B cell (primary cell): ENCODE results near the gene DLG3. TPM values are rescaled to one million over a fixed set of nuclear protein-coding genes. Genes with fewer than 3 reads are reported as not detected.

Source experiments
- ATAC-seq: fragments of 200-7000 bp; cut with Tn5 transposase; one replicate; pipeline ENCODE4 v1.10.0; 2021; ENCODE audit warnings: low read depth, mild to moderate bottlenecking, moderate number of reproducible peaks, moderate library complexity
- CTCF ChIA-PET: fragments of 350-600 bp; sonication (Branson Sonifier 250); formaldehyde crosslinking; loops from one replicate; lab custom pipeline; 2021; ENCODE audit warnings: antibody characterized with exemption, inconsistent platforms; lab: Charles Lee
- POLR2A ChIA-PET: fragments of 350-600 bp; sonication (Branson Sonifier 250); formaldehyde crosslinking; loops from one replicate; lab custom pipeline; 2021; ENCODE audit warnings: antibody characterized with exemption; lab: Charles Lee
- DNase-seq: peaks from one replicate; pipeline ENCODE4 v3.0.0; 2013
- H2AFZ ChIP-seq: 2 replicates; pipeline ENCODE4 v1.6.1; 2012; ENCODE audit warnings: mild to moderate bottlenecking, low read depth, low read length; ENCODE audit not compliant: insufficient read depth, poor library complexity, severe bottlenecking
- H3K27ac ChIP-seq, 2 donors: 1 replicate in 1 of 2; 2 replicates in 1 of 2; pipeline ENCODE4 v1.5.1; 2012 to 2013; ENCODE audit warnings: low read length in 2 of 2, mild to moderate bottlenecking in 2 of 2, moderate library complexity in 1 of 2
- H3K27me3 ChIP-seq, 4 experiments: fragments of 200-600 bp in 1 of 4; sonication (generic) in 1 of 4; replicated peaks in 1 of 4; 1 replicate in 2 of 4; 2 replicates in 2 of 4; pipeline versions ENCODE4 v1.6.1 to v1.7.0; 2013 to 2016; ENCODE audit warnings: low read length in 3 of 4, mild to moderate bottlenecking in 2 of 4, mixed read lengths in 1 of 4, moderate library complexity in 1 of 4; ENCODE audit not compliant: insufficient read depth in 4 of 4, control insufficient read depth in 3 of 4; ENCODE audit errors: control extremely low read depth in 1 of 4
- H3K36me3 ChIP-seq, 2 experiments: replicated peaks in 1 of 2; 1 replicate in 1 of 2; 2 replicates in 1 of 2; pipeline versions ENCODE4 v1.6.1 to v1.7.1; 2013; ENCODE audit warnings: low read length in 1 of 2; ENCODE audit not compliant: insufficient read depth in 2 of 2, control insufficient read depth in 1 of 2; ENCODE audit errors: control extremely low read depth in 1 of 2, extremely low read depth in 1 of 2
- H3K4me1 ChIP-seq, 2 donors: fragments of 200-600 bp in 1 of 2; sonication (generic) in 1 of 2; 1 replicate in 1 of 2; 2 replicates in 1 of 2; pipeline versions ENCODE4 v1.5.1 to v1.6.1; 2013 to 2017; ENCODE audit warnings: low read length in 2 of 2; ENCODE audit not compliant: control insufficient read depth in 2 of 2, insufficient read depth in 2 of 2
- H3K4me2 ChIP-seq: replicated peaks from 2 replicates; pipeline ENCODE3; 2012; ENCODE audit warnings: mild to moderate bottlenecking, low read depth, low read length; ENCODE audit not compliant: poor library complexity, severe bottlenecking
- H3K4me3 ChIP-seq, 5 experiments: fragments of 200-600 bp in 1 of 5; sonication (generic) in 1 of 5; 1 replicate in 3 of 5; 2 replicates in 2 of 5; pipeline versions ENCODE4 v1.5.1 to v1.7.0; 2011 to 2016; ENCODE audit warnings: low read length in 4 of 5, mild to moderate bottlenecking in 4 of 5, low read depth in 2 of 5, control low read depth in 1 of 5, moderate library complexity in 1 of 5; ENCODE audit not compliant: insufficient read depth in 1 of 5; ENCODE audit errors: control extremely low read depth in 1 of 5, extremely low read depth in 1 of 5
- H3K79me2 ChIP-seq: fragments of 200-600 bp; sonication (generic); one replicate; pipeline ENCODE4 v1.6.0; 2016; ENCODE audit warnings: low read length; ENCODE audit not compliant: control insufficient read depth, insufficient read depth
- H3K9ac ChIP-seq: fragments of 200-600 bp; sonication (generic); 2 replicates; pipeline ENCODE4 v1.6.1; 2017; ENCODE audit warnings: mild to moderate bottlenecking, low read length, moderate library complexity
- H3K9me3 ChIP-seq, 3 donors: one replicate each; pipeline versions ENCODE4 v1.6.1 to v1.7.1; 2013; ENCODE audit warnings: low read length in 2 of 3; ENCODE audit not compliant: control insufficient read depth in 2 of 3, insufficient read depth in 1 of 3; ENCODE audit errors: control extremely low read depth in 1 of 3
- H4K20me1 ChIP-seq: 2 replicates; pipeline ENCODE4 v1.6.0; 2012; ENCODE audit warnings: mild to moderate bottlenecking, low read length; ENCODE audit not compliant: insufficient read depth, control insufficient read depth, poor library complexity, severe bottlenecking
- H3K27ac Mint-ChIP-seq: one replicate; pipeline ENCODE4 v1.8.0; 2021; ENCODE audit warnings: mixed read lengths
- H3K27me3 Mint-ChIP-seq: one replicate; pipeline ENCODE4 v1.8.0; 2021; ENCODE audit warnings: mixed read lengths
- H3K4me1 Mint-ChIP-seq: one replicate; pipeline ENCODE4 v1.8.0; 2021; ENCODE audit warnings: mixed read lengths
- H3K4me3 Mint-ChIP-seq: one replicate; pipeline ENCODE4 v1.8.0; 2021; ENCODE audit warnings: mixed read lengths
- H3K9me3 Mint-ChIP-seq: one replicate; pipeline ENCODE4 v1.8.0; 2022; ENCODE audit warnings: mixed read lengths; ENCODE audit not compliant: insufficient read depth
- EZH2 ChIP-seq: IDR thresholded peaks from 2 replicates; pipeline ENCODE4 v1.6.1; 2012; ENCODE audit warnings: borderline replicate concordance, low read depth, mild to moderate bottlenecking, moderate library complexity, low read length; ENCODE audit not compliant: insufficient read depth, poor library complexity, severe bottlenecking
- WGBS: methylation state at CpG from one replicate; pipeline ENCODE4 v1.1.5; 2013; ENCODE audit warnings: missing lambda C conversion rate; ENCODE audit not compliant: insufficient coverage; 5-methylcytosine and 5-hydroxymethylcytosine counted together
- intact Hi-C: fragments of 100-400 bp; cut with micrococcal nuclease; formaldehyde crosslinking; loops from one replicate; pipeline ENCODE4 v1.10.0; 2022
- polyA plus RNA-seq: library from polyadenylated mRNA; depleted of rRNA; stranded (reverse); fragments of >200 nt; gene quantifications from 2 replicates; pipeline ENCODE4 v1.2.3, GENCODE V29; 2012
- total RNA-seq, 2 donors: library from RNA; stranded (reverse); fragments of 120-200 nt in 1 of 2; gene quantifications; 1 replicate in 1 of 2; 2 replicates in 1 of 2; pipeline versions ENCODE4 v1.2.3 to v1.2.4, GENCODE V29; 2013 to 2022
- TF ChIP-seq, protein P1 (sequence below): fragments of 200-600 bp; IDR thresholded peaks from one replicate; pipeline ENCODE4 v1.8.0; 2022; ENCODE audit warnings: antibody characterized with exemption, mild to moderate bottlenecking

Gene DLG3
- total and polyA plus RNA-seq, 2 donors (not counting 1 experiment from before 2014, with no cell fraction given): 1.5 to 6.9 TPM

DNA sequence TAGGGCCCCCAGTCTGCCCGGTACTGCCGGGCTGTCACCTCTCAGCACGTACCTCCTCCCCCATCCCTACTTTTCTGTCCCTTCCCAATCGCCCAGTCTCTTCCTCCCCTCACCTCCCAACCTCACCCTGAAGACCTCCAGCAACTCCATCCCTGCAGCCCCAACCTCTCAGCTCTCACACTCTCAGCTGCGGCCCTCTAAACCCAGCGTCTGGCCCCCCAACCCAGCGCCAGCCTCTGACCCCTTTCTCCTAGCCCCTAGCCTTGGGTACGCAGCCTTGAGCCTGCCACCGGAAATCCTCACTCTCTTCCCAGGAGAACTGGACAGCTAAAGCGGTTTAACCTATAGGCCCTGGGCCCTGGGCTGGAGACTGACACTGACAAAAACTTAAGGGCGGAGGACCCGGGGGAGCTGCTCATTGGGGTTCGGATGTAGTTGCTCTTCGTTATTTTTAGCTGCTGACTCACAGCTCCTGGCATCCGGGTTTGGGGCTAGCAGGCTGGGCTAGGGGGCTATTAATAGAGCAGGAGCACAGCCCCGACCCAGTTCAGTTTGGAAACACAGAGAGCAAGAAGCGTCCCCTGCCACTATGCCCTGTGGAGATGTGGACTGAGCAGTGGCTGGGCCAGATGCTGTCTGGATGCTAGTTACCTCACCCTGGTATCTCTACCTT, 9.6 kb upstream of the DLG3 start:
- Mint-ChIP-seq H3K4me1 (peaks cover 19% of the 10 kb centered on the region), H3K9me3 (no peaks in the 10 kb centered on the region), H3K27me3 (peaks cover 16% of the 10 kb centered on the region), H3K4me3 (peak overlapping the region; percentile 92), H3K27ac (peak overlapping the region; percentile 53)
- Histone ChIP-seq H3K9me3 (no peaks in the 10 kb centered on the region), H3K4me2 (peak overlapping the region; percentile 87), H3K79me2 (no peaks in the 10 kb centered on the region), H3K4me1 (peaks cover 9 to 17% of the 10 kb centered on the region in 2 donors), H3K4me3 (peak overlapping the region in 4 of 5 experiments; percentile 56 to 82 (median 73)), H3K27me3 (no peaks in the 10 kb centered on the region), H3K27ac (no peak overlapping the region), H2AFZ (peak overlapping the region; percentile 81), H3K36me3 (no peaks in the 10 kb centered on the region), H4K20me1 (no peaks in the 10 kb centered on the region), H3K9ac (peak overlapping the region; percentile 77)
- ChIA-PET POLR2A (interaction anchor here (0.6 to 1.4 kb wide), 3 partner anchors 16 to 490 kb away, joined by 3 to 7 read pairs (median 3); no protein-coding TSS in a partner anchor), CTCF (interaction anchor here (1.0 to 3.7 kb wide), 5 partner anchors 10 to 301 kb away, joined by 3 to 14 read pairs (median 5); partner anchors contain the start of genes DLG3, GDPD2 and IGBP1)
- TF ChIP-seq, protein P1, sequence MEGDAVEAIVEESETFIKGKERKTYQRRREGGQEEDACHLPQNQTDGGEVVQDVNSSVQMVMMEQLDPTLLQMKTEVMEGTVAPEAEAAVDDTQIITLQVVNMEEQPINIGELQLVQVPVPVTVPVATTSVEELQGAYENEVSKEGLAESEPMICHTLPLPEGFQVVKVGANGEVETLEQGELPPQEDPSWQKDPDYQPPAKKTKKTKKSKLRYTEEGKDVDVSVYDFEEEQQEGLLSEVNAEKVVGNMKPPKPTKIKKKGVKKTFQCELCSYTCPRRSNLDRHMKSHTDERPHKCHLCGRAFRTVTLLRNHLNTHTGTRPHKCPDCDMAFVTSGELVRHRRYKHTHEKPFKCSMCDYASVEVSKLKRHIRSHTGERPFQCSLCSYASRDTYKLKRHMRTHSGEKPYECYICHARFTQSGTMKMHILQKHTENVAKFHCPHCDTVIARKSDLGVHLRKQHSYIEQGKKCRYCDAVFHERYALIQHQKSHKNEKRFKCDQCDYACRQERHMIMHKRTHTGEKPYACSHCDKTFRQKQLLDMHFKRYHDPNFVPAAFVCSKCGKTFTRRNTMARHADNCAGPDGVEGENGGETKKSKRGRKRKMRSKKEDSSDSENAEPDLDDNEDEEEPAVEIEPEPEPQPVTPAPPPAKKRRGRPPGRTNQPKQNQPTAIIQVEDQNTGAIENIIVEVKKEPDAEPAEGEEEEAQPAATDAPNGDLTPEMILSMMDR: no peak
- TF ChIP-seq EZH2: no peak
- ATAC-seq (no peak), DNase-seq (peak; percentile 35)
- intact Hi-C loops: loop anchor here (1.0 kb wide), 3 partner anchors 19 to 302 kb away; partner anchors contain the start of genes IGBP1 and PDZD11
- WGBS: 8% methylated on average over 13 of the region's 17 CpGs

DNA sequence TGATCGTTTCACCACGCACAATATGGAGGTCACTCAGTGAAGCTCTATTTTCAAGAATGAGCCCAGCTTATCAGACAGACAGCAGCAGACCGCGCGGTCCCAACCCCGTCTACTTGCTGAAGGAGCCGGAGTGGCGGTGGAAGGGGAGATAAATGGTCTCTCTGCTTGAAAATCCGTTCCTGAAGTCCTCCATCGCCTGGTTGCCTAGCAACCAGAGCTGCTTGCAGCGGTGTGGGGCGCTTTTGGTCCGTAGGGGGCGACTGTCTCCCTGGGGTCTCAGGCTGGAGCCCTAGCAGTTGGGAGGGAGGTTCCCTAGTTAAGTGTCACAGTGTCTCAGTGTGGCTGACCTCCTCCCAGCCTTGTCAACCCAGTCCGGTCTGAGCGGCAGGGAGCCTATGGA, 8.3 kb upstream of the DLG3 start:
- H3K36me3 ChIP-seq: no peaks in the 10 kb centered on the region
- no peak overlapping the region for H3K9ac ChIP-seq
- H3K9me3 Mint-ChIP-seq: no peaks in the 10 kb centered on the region
- H3K27ac ChIP-seq: no peak overlapping the region
- no peaks in the 10 kb centered on the region for H3K79me2 ChIP-seq
- ATAC-seq (no peak), DNase-seq (peak; percentile 38)
- H3K27me3 ChIP-seq: no peaks in the 10 kb centered on the region
- H3K27me3 Mint-ChIP-seq: peaks cover 19% of the 10 kb centered on the region
- peaks cover 9 to 17% of the 10 kb centered on the region in 2 donors for H3K4me1 ChIP-seq
- intact Hi-C loops: no loop called here
- TF ChIP-seq, protein P1: no peak
- no peak for TF ChIP-seq EZH2
- 46% methylated on average over 11 of the region's 16 CpGs for WGBS
- H3K4me2 ChIP-seq: no peak overlapping the region
- no peaks in the 10 kb centered on the region for H3K9me3 ChIP-seq
- ChIA-PET POLR2A (interaction anchor here (0.6 kb wide), 1 partner anchor 790 kb away, joined by 5 read pairs; no protein-coding TSS in a partner anchor), CTCF (interaction anchor here (1.4 to 2.0 kb wide), 3 partner anchors 9 to 18 kb away, joined by 4 to 14 read pairs (median 5); partner anchors contain the start of genes DLG3 and GDPD2)
- H3K4me3 Mint-ChIP-seq: no peak overlapping the region
- H3K4me1 Mint-ChIP-seq: peaks cover 15% of the 10 kb centered on the region
- H3K4me3 ChIP-seq: no peak overlapping the region
- H4K20me1 ChIP-seq: no peaks in the 10 kb centered on the region
- no peak overlapping the region for H3K27ac Mint-ChIP-seq
- no peak overlapping the region for H2AFZ ChIP-seq
